K562 (cell line): ENCODE measurements around the gene SYT15.
"Not testable (repeated sequence)": the region's sequence is repeated elsewhere in the genome, so short reads cannot be mapped to it uniquely, and the experiment has no call there.

Experiments used
- FIP1L1 ChIP-seq: fragments of 200-400 bp; formaldehyde crosslinking; IDR thresholded peaks from 2 replicates; pipeline ENCODE4 v1.6.1; 2018; ENCODE audit warnings: mild to moderate bottlenecking, low read depth, low read length; ENCODE audit not compliant: poor library complexity, severe bottlenecking
- RCOR1 ChIP-seq, 2 experiments: IDR thresholded peaks; 2 replicates each; pipeline ENCODE4 v1.6.1; 2012; ENCODE audit warnings: low read depth in 2 of 2, low read length in 2 of 2, borderline replicate concordance in 1 of 2, improper control_type of control experiment in 1 of 2
- TF ChIP-seq, protein P1 (sequence below): fragments of 250-450 bp; sonication (Bioruptor Pico); IDR thresholded peaks from 2 replicates; pipeline ENCODE4 v1.9.0; 2021; ENCODE audit warnings: mild to moderate bottlenecking, inconsistent platforms
- TF ChIP-seq, protein P2 (sequence below): sonication (generic); formaldehyde crosslinking; IDR thresholded peaks from 2 replicates; pipeline ENCODE4 v1.8.0; 2022; ENCODE audit warnings: mild to moderate bottlenecking, missing genetic modification reagents, borderline replicate concordance

DNA sequence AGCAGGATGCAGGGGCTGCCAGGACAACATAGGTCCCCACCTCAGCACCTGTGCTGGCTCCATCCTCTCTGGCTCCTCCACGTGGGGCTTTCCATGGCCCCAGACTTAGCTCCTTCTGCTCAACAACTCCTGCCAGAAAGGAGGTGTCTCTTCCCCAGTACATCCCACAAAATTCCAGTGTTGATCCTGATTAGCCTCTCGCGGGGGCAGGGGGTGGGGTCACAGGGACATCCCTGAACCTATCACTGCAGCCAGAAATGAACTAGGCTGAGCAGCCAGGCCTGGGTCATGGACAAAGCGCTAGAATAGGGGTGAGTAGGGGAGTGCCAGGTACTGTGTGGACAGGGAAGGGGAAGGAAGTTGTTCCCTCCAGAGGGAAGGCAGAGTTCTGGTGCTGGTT, 5.0 kb upstream of the SYT15 start:
- not testable (repeated sequence) for TF ChIP-seq RCOR1 (IDR thresholded peaks at IDR 0.05; ENCODE audit: borderline replicate concordance in 1 of 2, low read depth in 2 of 2, low read length in 2 of 2); FIP1L1
- TF ChIP-seq, protein P1, sequence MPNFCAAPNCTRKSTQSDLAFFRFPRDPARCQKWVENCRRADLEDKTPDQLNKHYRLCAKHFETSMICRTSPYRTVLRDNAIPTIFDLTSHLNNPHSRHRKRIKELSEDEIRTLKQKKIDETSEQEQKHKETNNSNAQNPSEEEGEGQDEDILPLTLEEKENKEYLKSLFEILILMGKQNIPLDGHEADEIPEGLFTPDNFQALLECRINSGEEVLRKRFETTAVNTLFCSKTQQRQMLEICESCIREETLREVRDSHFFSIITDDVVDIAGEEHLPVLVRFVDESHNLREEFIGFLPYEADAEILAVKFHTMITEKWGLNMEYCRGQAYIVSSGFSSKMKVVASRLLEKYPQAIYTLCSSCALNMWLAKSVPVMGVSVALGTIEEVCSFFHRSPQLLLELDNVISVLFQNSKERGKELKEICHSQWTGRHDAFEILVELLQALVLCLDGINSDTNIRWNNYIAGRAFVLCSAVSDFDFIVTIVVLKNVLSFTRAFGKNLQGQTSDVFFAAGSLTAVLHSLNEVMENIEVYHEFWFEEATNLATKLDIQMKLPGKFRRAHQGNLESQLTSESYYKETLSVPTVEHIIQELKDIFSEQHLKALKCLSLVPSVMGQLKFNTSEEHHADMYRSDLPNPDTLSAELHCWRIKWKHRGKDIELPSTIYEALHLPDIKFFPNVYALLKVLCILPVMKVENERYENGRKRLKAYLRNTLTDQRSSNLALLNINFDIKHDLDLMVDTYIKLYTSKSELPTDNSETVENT (CRISPR knock-in tag), result not testable (repeated sequence)
- TF ChIP-seq, protein P2, sequence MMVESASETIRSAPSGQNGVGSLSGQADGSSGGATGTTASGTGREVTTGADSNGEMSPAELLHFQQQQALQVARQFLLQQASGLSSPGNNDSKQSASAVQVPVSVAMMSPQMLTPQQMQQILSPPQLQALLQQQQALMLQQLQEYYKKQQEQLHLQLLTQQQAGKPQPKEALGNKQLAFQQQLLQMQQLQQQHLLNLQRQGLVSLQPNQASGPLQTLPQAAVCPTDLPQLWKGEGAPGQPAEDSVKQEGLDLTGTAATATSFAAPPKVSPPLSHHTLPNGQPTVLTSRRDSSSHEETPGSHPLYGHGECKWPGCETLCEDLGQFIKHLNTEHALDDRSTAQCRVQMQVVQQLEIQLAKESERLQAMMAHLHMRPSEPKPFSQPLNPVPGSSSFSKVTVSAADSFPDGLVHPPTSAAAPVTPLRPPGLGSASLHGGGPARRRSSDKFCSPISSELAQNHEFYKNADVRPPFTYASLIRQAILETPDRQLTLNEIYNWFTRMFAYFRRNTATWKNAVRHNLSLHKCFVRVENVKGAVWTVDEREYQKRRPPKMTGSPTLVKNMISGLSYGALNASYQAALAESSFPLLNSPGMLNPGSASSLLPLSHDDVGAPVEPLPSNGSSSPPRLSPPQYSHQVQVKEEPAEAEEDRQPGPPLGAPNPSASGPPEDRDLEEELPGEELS (CRISPR knock-in tag), result not testable (repeated sequence)
